ENCODE data around the gene C19orf73. TPM values are rescaled to one million over a fixed set of nuclear protein-coding genes. Genes with fewer than 3 reads are reported as not detected.
A peak's percentile ranks its signal among the peaks of the same experiment; 100 is the strongest.
"Not testable (repeated sequence)": the region's sequence is repeated elsewhere in the genome, so short reads cannot be mapped to it uniquely, and the experiment has no call there.

The C19orf73 gene
- total RNA-seq, 4 donors from 2014 or later, result 2.1 to 7.4 (median 4.7) TPM

DNA sequence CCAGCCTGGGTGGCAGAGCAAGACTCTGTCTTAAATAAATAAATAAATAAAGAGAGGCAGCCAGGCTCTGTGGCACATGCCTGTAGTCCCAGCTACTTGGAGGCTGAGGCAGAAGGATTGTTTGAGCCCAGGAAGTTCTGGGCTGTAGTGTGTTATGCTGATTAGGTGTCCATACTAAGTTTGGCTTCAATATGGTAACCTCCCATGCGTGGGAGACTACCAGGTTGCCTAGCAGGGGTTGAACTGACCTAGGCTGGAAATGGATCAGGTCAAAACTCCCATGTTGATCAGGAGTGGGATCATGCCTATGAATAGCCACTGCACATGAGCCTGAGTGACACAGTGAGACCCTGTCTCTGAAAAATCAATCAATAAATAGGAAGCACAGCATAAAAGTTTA is 37.7 kb downstream of the C19orf73 start:
- H3K27ac ChIP-seq, result no peak overlapping the region
- TF ChIP-seq CTCF (IDR thresholded peaks at IDR 0.05) (no peak), POLR2A (IDR thresholded peaks at IDR 0.05) (no peak)
- no peaks in the 10 kb centered on the region for H3K9me3 ChIP-seq
- no peak for DNase-seq
- intact Hi-C loops (cut with DNase I), result no loop called here
- H3K4me1 ChIP-seq, result peaks cover 7 to 13% (median 9%) of the 10 kb centered on the region in 3 donors
- 67 to 70% methylated on average over 1 of the region's 1 CpG for WGBS, 2 donors
- H3K27me3 ChIP-seq, result no peaks in the 10 kb centered on the region
- H3K36me3 ChIP-seq, result no peaks in the 10 kb centered on the region
- H3K4me3 ChIP-seq, result no peak overlapping the region

GRCh38 chr19:49080392-49080791 is 38.6 kb downstream of the C19orf73 start:
- no peaks in the 10 kb centered on the region for H3K36me3 ChIP-seq
- TF ChIP-seq CTCF (IDR thresholded peaks at IDR 0.05) (no peak), POLR2A (IDR thresholded peaks at IDR 0.05) (no peak)
- WGBS, 2 donors, result 85 to 93% methylated on average over 4 of the region's 4 CpGs

DNA sequence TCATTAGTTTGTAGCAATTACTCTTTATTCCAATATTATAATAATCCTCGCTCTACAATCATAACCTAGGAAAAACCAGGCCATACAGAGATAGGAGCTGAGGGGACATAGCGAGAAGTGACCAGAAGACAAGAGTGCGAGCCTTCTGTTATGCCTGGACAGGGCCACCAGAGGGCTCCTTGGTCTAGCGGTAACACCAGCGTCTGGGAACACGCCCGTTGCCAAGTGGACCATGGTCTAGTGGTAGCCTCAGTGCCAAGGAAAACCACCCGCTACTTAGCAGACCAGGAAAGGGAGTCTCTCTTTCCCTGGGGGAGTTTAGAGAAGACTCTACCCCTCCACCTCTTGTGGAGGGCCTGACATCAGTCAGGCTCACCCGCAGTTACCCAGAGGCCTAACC is 44.1 kb downstream of the C19orf73 start:
- H3K27ac ChIP-seq; H3K4me3 ChIP-seq; H3K36me3 ChIP-seq; intact Hi-C loops (cut with DNase I); DNase-seq; H3K9me3 ChIP-seq: not testable (repeated sequence)
- WGBS, 2 donors, result 19 to 26% methylated on average over 5 to 7 of the region's 9 CpGs
- TF ChIP-seq CTCF (IDR thresholded peaks at IDR 0.05), result peak; percentile 37 to 80 (median 72)
- Histone ChIP-seq H3K4me1 (peaks cover 0 to 23% (median 3%) of the 10 kb centered on the region in 3 donors), H3K27me3 (peaks cover 5 to 48% (median 16%) of the 10 kb centered on the region in 4 donors)

More at GRCh38 chr19:49080392-49080791, 38.6 kb downstream of the C19orf73 start:
- intact Hi-C loops (cut with DNase I), result no loop called here
- no peak overlapping the region for H3K4me3 ChIP-seq
- H3K27me3 ChIP-seq, result no peaks in the 10 kb centered on the region
- H3K27ac ChIP-seq, result no peak overlapping the region
- no peaks in the 10 kb centered on the region for H3K9me3 ChIP-seq
- H3K4me1 ChIP-seq, result peaks cover 4 to 9% (median 6%) of the 10 kb centered on the region in 3 donors
- DNase-seq, result no peak

DNA sequence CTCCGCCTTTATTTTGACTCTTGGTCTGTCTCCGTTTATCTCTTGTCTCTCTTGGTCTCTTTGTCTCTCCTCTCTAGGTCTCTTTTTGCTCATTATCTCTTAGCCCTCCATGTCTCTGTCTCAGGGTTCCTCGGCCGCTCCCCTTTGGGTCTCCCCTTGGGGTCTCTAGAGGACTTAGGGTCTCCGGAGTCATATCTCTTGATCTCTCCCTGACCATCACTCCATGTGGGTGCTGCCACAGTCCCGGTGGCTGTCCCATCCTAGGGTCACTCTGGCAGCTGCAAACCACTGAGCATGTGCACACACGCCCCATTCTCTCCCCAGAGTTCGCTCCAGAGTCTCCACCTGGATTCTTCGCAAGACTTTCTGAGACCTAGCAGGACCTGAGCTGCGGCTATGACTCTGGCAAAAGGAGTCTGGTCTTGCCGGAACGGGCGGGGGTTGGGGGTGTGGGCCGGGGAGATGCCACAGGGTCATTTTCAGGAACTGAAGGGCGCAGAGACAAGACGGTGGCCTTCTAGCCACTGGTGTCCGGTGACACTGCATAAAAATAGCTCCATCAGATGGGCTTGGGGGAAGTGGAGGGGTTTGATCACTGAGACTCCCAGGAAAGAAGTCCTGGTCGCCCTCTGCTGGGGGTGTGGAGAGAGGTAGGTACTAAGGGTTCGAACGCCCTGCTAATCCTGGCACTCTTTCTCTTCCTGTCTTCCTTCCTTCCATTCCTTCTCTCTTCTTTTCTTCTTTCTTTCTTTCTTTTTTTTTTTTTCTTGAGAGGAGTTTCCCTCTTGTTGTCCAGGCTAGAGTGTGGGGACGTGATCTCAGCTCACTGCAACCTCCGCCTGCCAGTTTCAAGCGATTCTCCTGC is 45.2 kb downstream of the C19orf73 start:
- Histone ChIP-seq H3K4me3 (no peak overlapping the region), H3K27me3 (peaks cover 5 to 59% (median 20%) of the 10 kb centered on the region in 4 donors), H3K4me1 (peaks cover 0 to 23% (median 3%) of the 10 kb centered on the region in 3 donors), H3K27ac (no peak overlapping the region), H3K9me3 (no peaks in the 10 kb centered on the region), H3K36me3 (no peaks in the 10 kb centered on the region)
- no peak for DNase-seq
- no peak for TF ChIP-seq POLR2A (IDR thresholded peaks at IDR 0.05)
- peak in 1 of 6 experiments; percentile 34 for TF ChIP-seq CTCF (IDR thresholded peaks at IDR 0.05)
- intact Hi-C loops (cut with DNase I), result no loop called here
- WGBS, 2 donors, result 46 to 53% methylated on average over 14 to 18 of the region's 23 CpGs

DNA sequence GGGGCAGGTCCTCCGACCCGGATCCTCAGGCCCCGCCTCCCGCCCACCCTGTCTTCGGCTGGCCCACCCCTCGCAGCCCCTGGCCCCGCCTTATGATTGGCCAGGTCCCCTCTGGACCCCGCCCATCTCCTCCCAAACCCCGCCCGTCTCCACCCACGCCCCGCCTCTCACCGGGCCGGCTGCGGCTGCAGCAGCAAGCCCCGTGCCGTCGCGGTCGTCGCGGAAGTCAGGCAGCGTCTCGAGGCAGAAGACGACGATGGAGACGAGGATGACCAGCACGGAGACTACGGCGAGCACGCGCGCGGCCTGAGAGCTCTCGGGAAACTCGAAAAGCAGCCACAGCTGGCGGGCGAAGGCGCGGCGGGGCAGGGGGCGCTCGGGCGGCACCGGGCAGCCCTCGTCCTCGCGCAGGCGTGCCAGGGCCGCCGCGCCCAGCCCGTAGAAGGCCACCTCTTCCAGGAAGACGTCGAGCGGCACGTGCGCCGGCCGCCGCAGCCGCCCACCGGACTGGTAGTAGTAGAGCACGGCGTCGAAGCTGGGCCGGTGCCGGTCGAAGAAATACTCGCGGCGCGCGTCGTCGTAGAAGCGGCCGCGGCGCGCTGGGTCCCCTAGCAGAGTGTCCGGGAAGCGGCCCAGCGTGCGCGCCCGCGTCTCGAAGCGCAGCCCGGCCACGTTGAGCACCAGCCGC is 46.9 kb downstream of the C19orf73 start:
- no peak for TF ChIP-seq CTCF (IDR thresholded peaks at IDR 0.05)
- intact Hi-C loops (cut with DNase I), result no loop called here
- H3K27me3 ChIP-seq, result peaks cover 5 to 76% (median 20%) of the 10 kb centered on the region in 4 donors
- H3K4me3 ChIP-seq, result peak overlapping the region in 2 of 4 donors; percentile 28 to 38
- no peaks in the 10 kb centered on the region for H3K36me3 ChIP-seq
- H3K27ac ChIP-seq, result no peak overlapping the region
- DNase-seq, result no peak
- H3K4me1 ChIP-seq, result peaks cover 0 to 23% (median 3%) of the 10 kb centered on the region in 3 donors
- 0 to 25% methylated on average over 2 to 40 of the region's 93 CpGs for WGBS, 2 donors
- no peaks in the 10 kb centered on the region for H3K9me3 ChIP-seq

Measured in esophagus squamous epithelium (tissue), 5 donors.